Small intestine (tissue), 7 donors: ENCODE data around the gene ZNF525. TPM values are rescaled to one million over a fixed set of nuclear protein-coding genes. Genes with fewer than 3 reads are reported as not detected.
"Not testable (repeated sequence)": the region's sequence is repeated elsewhere in the genome, so short reads cannot be mapped to it uniquely, and the experiment has no call there.

ENCODE experiments used
- DNase-seq, 2 donors: peaks; one replicate each; pipeline versions ENCODE4 v3.0.0 to v3.0.0-alpha.2; 2013
- FAIRE-seq: peaks from 2 replicates; lab custom pipeline; 2012; peaks lifted over from hg19 to GRCh38; lab: Jason Lieb, UNC
- H3K27ac ChIP-seq, 3 donors: one replicate each; pipeline ENCODE4 v1.5.1; 2013; ENCODE audit warnings: low read length in 2 of 3, mild to moderate bottlenecking in 2 of 3, control low read depth in 1 of 3, inconsistent platforms in 1 of 3, low read depth in 1 of 3, moderate library complexity in 1 of 3
- H3K27me3 ChIP-seq, 3 donors: one replicate each; pipeline ENCODE4 v1.6.1; 2013; ENCODE audit warnings: low read length in 3 of 3, inconsistent platforms in 1 of 3; ENCODE audit not compliant: control insufficient read depth in 3 of 3, insufficient read depth in 3 of 3
- H3K36me3 ChIP-seq, 3 donors: one replicate each; pipeline ENCODE4 v1.6.1; 2013; ENCODE audit warnings: low read length in 3 of 3, inconsistent platforms in 1 of 3, low read depth in 1 of 3, mild to moderate bottlenecking in 1 of 3, moderate library complexity in 1 of 3; ENCODE audit not compliant: control insufficient read depth in 3 of 3, insufficient read depth in 2 of 3
- H3K4me1 ChIP-seq, 3 donors: one replicate each; pipeline ENCODE4 v1.6.1; 2013; ENCODE audit warnings: low read length in 2 of 3, inconsistent platforms in 1 of 3, low read depth in 1 of 3, mild to moderate bottlenecking in 1 of 3, moderate library complexity in 1 of 3; ENCODE audit not compliant: control insufficient read depth in 3 of 3, insufficient read depth in 2 of 3
- H3K4me3 ChIP-seq, 3 donors: one replicate each; pipeline ENCODE4 v1.5.1; 2013; ENCODE audit warnings: low read length in 3 of 3, control low read depth in 1 of 3, inconsistent platforms in 1 of 3, low read depth in 1 of 3, mild to moderate bottlenecking in 1 of 3, moderate library complexity in 1 of 3
- H3K9me3 ChIP-seq, 2 donors: one replicate each; pipeline ENCODE4 v1.6.1; 2013; ENCODE audit warnings: low read depth in 1 of 2, low read length in 1 of 2; ENCODE audit not compliant: control insufficient read depth in 2 of 2, insufficient read depth in 1 of 2
- WGBS, 3 donors: extraction: QIAGEN DNeasy Blood & Tissue Kit; methylation state at CpG; one replicate each; pipeline ENCODE4 v1.1.7; 2013; 5-methylcytosine and 5-hydroxymethylcytosine counted together
- polyA plus RNA-seq, 4 donors: library from polyadenylated mRNA; stranded (reverse) in 3 of 4; unstranded in 1 of 4; fragments of 200-250 nt in 3 of 4; fragments of 120-200 nt in 1 of 4; gene quantifications; one replicate each; pipeline versions ENCODE4 v1.2.1 to v1.2.3, GENCODE V29; 2013
- donor health status: healthy with polysubstance abuse.
- donor health status: control.
- donor health status: control.
- donor health status: Bipolar disorder and iron deficiency.
- donor health status: healthy.

Gene ZNF525
- polyA plus RNA-seq, 4 donors = 2.4 to 19.3 (median 4.3) TPM

DNA sequence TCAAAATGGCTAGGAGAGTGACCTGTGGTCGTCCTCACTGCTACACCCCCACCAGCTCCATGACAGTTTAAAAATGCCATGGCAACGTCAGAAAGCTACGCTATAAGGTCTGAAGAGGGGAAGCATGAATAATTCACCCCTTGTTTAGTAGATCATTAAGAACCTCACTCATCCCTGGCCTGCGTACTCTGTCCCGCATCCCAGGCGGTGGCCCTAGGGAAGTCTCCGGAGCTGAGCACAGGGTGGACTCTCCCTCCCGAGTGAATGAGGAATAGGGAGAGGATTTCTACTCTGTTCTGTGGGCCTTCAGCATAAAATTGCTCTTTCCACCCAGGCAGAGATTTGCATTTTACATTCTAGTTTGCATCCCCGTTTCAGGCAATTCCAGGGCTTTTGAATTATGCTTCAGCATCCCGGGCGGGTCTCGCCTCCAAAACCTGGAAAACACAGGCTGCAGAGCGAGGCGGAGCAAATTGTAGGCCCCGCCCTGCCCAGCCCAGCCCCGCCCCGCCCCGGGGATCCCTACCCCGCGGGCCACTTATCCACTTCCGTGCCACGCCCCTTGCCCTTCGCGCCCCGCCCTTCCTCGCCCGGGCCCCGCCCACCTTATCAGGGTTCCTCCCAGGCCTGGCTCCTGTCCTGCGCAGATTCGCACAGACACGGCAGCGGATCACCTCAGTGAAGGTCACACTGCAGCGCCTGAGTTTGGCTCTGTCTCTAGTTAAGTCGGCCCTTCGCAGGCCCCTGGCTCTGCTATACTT, 7.5 kb upstream of the ZNF525 start:
- H3K9me3 ChIP-seq = peaks cover 2 to 41% of the 10 kb centered on the region in 2 donors
- no peaks in the 10 kb centered on the region for H3K27me3 ChIP-seq
- peaks cover 0 to 2% (median 0%) of the 10 kb centered on the region in 3 donors for H3K36me3 ChIP-seq
- no peak overlapping the region for H3K27ac ChIP-seq
- H3K4me1 ChIP-seq = no peaks in the 10 kb centered on the region
- DNase-seq (no peak), FAIRE-seq (no peak)
- no peak overlapping the region for H3K4me3 ChIP-seq
- WGBS, 3 donors = 66 to 75% (median 68%) methylated on average over 26 to 35 of the region's 35 CpGs

DNA sequence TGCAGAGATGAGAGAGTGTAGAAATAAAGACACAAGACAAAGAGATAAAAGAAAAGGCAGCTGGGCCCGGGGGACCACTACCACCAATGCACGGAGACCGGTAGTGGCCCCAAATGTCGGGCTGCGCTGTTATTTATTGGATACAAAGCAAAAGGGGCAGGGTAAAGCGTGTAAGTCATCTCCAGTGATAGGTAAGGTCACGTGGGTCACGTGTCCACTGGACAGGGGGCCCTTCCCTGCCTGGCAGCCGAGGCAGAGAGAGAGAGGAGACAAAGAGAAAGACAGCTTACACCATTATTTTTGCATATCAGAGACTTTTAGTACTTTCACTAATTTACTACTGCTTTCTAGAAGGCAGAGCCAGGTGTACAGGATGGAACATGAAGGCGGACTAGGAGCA, 5.4 kb upstream of the ZNF525 start:
- FAIRE-seq, H3K4me1 ChIP-seq, H3K4me3 ChIP-seq, H3K27me3 ChIP-seq, H3K36me3 ChIP-seq, DNase-seq, H3K27ac ChIP-seq: not testable (repeated sequence)
- 59 to 91% (median 91%) methylated on average over 3 to 10 of the region's 10 CpGs for WGBS, 3 donors
- peaks cover 2 to 32% of the 10 kb centered on the region in 2 donors for H3K9me3 ChIP-seq

GRCh38 chr19:53365899-53366493, 491 bp downstream of the ZNF525 start:
- peak overlapping the region in 2 of 3 donors; percentile 76 to 93 for H3K27ac ChIP-seq
- DNase-seq = no peak

GRCh38 chr19:53372196-53372595, 6.7 kb downstream of the ZNF525 start:
- Histone ChIP-seq H3K9me3 (peaks cover 0 to 14% of the 10 kb centered on the region in 2 donors), H3K4me1 (no peaks in the 10 kb centered on the region), H3K4me3 (no peak overlapping the region), H3K36me3 (peaks cover 0 to 34% (median 5%) of the 10 kb centered on the region in 3 donors), H3K27me3 (no peaks in the 10 kb centered on the region), H3K27ac (no peak overlapping the region)
- WGBS, 3 donors = 88 to 97% (median 96%) methylated on average over 4 of the region's 4 CpGs
- FAIRE-seq = no peak
- no peak for DNase-seq

More at GRCh38 chr19:53365899-53366493, 491 bp downstream of the ZNF525 start:
- FAIRE-seq = no peak
- 0 to 1% (median 1%) methylated on average over 20 to 32 of the region's 32 CpGs for WGBS, 3 donors
- Histone ChIP-seq H3K27me3 (no peaks in the 10 kb centered on the region), H3K4me3 (peak overlapping the region; percentile 60 to 71 (median 66)), H3K36me3 (peaks cover 0 to 2% (median 0%) of the 10 kb centered on the region in 3 donors), H3K9me3 (peaks cover 0 to 3% of the 10 kb centered on the region in 2 donors), H3K4me1 (peaks cover 0 to 7% (median 0%) of the 10 kb centered on the region in 3 donors)

GRCh38 chr19:53374288-53374687, 8.8 kb downstream of the ZNF525 start:
- 63 to 80% (median 70%) methylated on average over 3 of the region's 3 CpGs for WGBS, 3 donors

GRCh38 chr19:53374743-53375142, 9.2 kb downstream of the ZNF525 start:
- H3K36me3 ChIP-seq = peaks cover 5 to 52% (median 7%) of the 10 kb centered on the region in 3 donors
- no peak for DNase-seq
- peaks cover 0 to 27% of the 10 kb centered on the region in 2 donors for H3K9me3 ChIP-seq
- no peak overlapping the region for H3K27ac ChIP-seq
- FAIRE-seq = no peak
- H3K27me3 ChIP-seq = no peaks in the 10 kb centered on the region
- 86 to 100% (median 96%) methylated on average over 1 of the region's 1 CpG for WGBS, 3 donors
- no peaks in the 10 kb centered on the region for H3K4me1 ChIP-seq
- H3K4me3 ChIP-seq = no peak overlapping the region

More at GRCh38 chr19:53374288-53374687, 8.8 kb downstream of the ZNF525 start:
- no peak overlapping the region for H3K27ac ChIP-seq
- FAIRE-seq = no peak
- H3K36me3 ChIP-seq = peaks cover 5 to 48% (median 7%) of the 10 kb centered on the region in 3 donors
- no peaks in the 10 kb centered on the region for H3K4me1 ChIP-seq
- DNase-seq = no peak
- no peaks in the 10 kb centered on the region for H3K27me3 ChIP-seq
- no peak overlapping the region for H3K4me3 ChIP-seq
- H3K9me3 ChIP-seq = peaks cover 0 to 23% of the 10 kb centered on the region in 2 donors

- peaks cover 0 to 49% of the 10 kb centered on the region in 2 donors for H3K9me3 ChIP-seq
- FAIRE-seq (no peak), DNase-seq (no peak)
- 96 to 98% (median 96%) methylated on average over 3 of the region's 3 CpGs for WGBS, 3 donors
- H3K36me3 ChIP-seq = peaks cover 6 to 32% (median 11%) of the 10 kb centered on the region in 3 donors
- H3K4me1 ChIP-seq = no peaks in the 10 kb centered on the region
- no peaks in the 10 kb centered on the region for H3K27me3 ChIP-seq
- H3K4me3 ChIP-seq = no peak overlapping the region
- no peak overlapping the region for H3K27ac ChIP-seq
Observed at GRCh38 chr19:53381376-53381775, 15.9 kb downstream of the ZNF525 start.

GRCh38 chr19:53388168-53388567, 22.7 kb downstream of the ZNF525 start:
- no peak for DNase-seq
- 81 to 97% (median 96%) methylated on average over 3 of the region's 3 CpGs for WGBS, 3 donors
- Histone ChIP-seq H3K27me3 (no peaks in the 10 kb centered on the region), H3K9me3 (peaks cover 0 to 44% of the 10 kb centered on the region in 2 donors), H3K27ac (no peak overlapping the region), H3K36me3 (peaks cover 0 to 3% (median 0%) of the 10 kb centered on the region in 3 donors), H3K4me3 (no peak overlapping the region), H3K4me1 (no peaks in the 10 kb centered on the region)
- no peak for FAIRE-seq
